ENCODE data around the gene ABCC6. TPM values are rescaled to one million over a fixed set of nuclear protein-coding genes. Genes with fewer than 3 reads are reported as not detected.

The ABCC6 gene
- total and polyA plus RNA-seq, 2 of the 13 experiments (the other 11 are each of a cell fraction or from before 2014, with no cell fraction given): 82.4 to 105 TPM

GRCh38 chr16:16102738-16103137 is 120.6 kb downstream of the ABCC6 start:
- FAIRE-seq: no peak

GRCh38 chr16:16101585-16101984 is 121.7 kb downstream of the ABCC6 start:
- no peak for TF ChIP-seq IKZF4 (CRISPR knock-in tag; IDR thresholded peaks at IDR 0.05; ENCODE audit: borderline replicate concordance, low read depth, not compliant biosample characterization)
- TF ChIP-seq NFIC (IDR thresholded peaks at IDR 0.05; ENCODE audit: low read length): no peak
- no peak for TF ChIP-seq DRAP1 (CRISPR knock-in tag; IDR thresholded peaks at IDR 0.05)
- TF ChIP-seq TERF1 (CRISPR knock-in tag; IDR thresholded peaks at IDR 0.05): no peak
- TF ChIP-seq CEBPZ (IDR thresholded peaks at IDR 0.05; ENCODE audit: low read length): no peak
- no peak for TF ChIP-seq CBX1 (IDR thresholded peaks at IDR 0.05; ENCODE audit: low read depth)
- TF ChIP-seq HMG20A (CRISPR knock-in tag; IDR thresholded peaks at IDR 0.05; ENCODE audit: borderline replicate concordance): no peak
- TF ChIP-seq SP5 (CRISPR knock-in tag; IDR thresholded peaks at IDR 0.05; ENCODE audit: borderline replicate concordance, low read depth): no peak
- no peak for TF ChIP-seq ZNF441 (CRISPR knock-in tag; IDR thresholded peaks at IDR 0.05; ENCODE audit: borderline replicate concordance)
- peaks cover 31 to 69% of the 10 kb centered on the region in 2 experiments for H3K36me3 ChIP-seq (replicated peaks in 1 of 2; ENCODE audit: control insufficient read depth in 1 of 2, insufficient read depth in 2 of 2, low read length in 2 of 2)
- H3K27me3 ChIP-seq (ENCODE audit: control insufficient read depth in 1 of 2, insufficient read depth in 2 of 2, low read length in 2 of 2): no peaks in the 10 kb centered on the region
- H3K79me2 ChIP-seq (ENCODE audit: insufficient read depth, low read length): no peaks in the 10 kb centered on the region
- H3K9me3 ChIP-seq (ENCODE audit: low read length): no peaks in the 10 kb centered on the region
- no TSS peak for BruUV-seq (replicated peaks)
- DNase-seq (ENCODE audit: low spot score) (no peak), ATAC-seq (no peak), FAIRE-seq (no peak)
- H3K27ac ChIP-seq (ENCODE audit: extremely low read length, insufficient read depth, low read length): no peak overlapping the region
- no peak overlapping the region for H2AFZ ChIP-seq (ENCODE audit: low read length)
- no peaks in the 10 kb centered on the region for H3K4me1 ChIP-seq (ENCODE audit: insufficient read depth, low read length)
- no peak overlapping the region for H3K9ac ChIP-seq (ENCODE audit: insufficient read depth, low read depth, low read length)
- intact Hi-C loops (cut with micrococcal nuclease; ENCODE audit: unreplicated experiment): no loop called here
- no peak overlapping the region for H3K4me2 ChIP-seq (ENCODE audit: low read depth, low read length)
- WGBS (ENCODE audit: low lambda C conversion rate): 99% methylated on average over 5 of the region's 5 CpGs
- H3K4me3 ChIP-seq (replicated peaks in 1 of 3; ENCODE audit: insufficient read depth in 1 of 3, low read depth in 2 of 3, low read length in 3 of 3): no peak overlapping the region
- CTCF ChIA-PET (ENCODE audit: low intra/inter-chr PET ratio, low total read pairs): no interaction called here
- no peaks in the 10 kb centered on the region for H4K20me1 ChIP-seq (ENCODE audit: insufficient read depth, low read length)
- in situ Hi-C loops (cut with HindIII; ENCODE audit: extremely low pct_ligation_motif_present, low pct_unique_long_range_greater_than_20kb): no loop called here
- POLR2A ChIA-PET: no interaction called here

More at GRCh38 chr16:16102738-16103137, 120.6 kb downstream of the ABCC6 start:
- no peak overlapping the region for H3K9ac ChIP-seq (ENCODE audit: insufficient read depth, low read depth, low read length)
- BruUV-seq (replicated peaks): TSS peak; percentile 48
- TF ChIP-seq ZNF253 (CRISPR knock-in tag; IDR thresholded peaks at IDR 0.05; ENCODE audit: borderline replicate concordance): no peak
- H3K36me3 ChIP-seq (replicated peaks in 1 of 2; ENCODE audit: control insufficient read depth in 1 of 2, insufficient read depth in 2 of 2, low read length in 2 of 2): peaks cover 32 to 65% of the 10 kb centered on the region in 2 experiments
- ChIA-PET CTCF (ENCODE audit: low intra/inter-chr PET ratio, low total read pairs) (no interaction called here), POLR2A (no interaction called here)
- intact Hi-C loops (cut with micrococcal nuclease; ENCODE audit: unreplicated experiment): no loop called here
- ATAC-seq (no peak), DNase-seq (ENCODE audit: low spot score) (no peak)
- 95% methylated on average over 4 of the region's 4 CpGs for WGBS (ENCODE audit: low lambda C conversion rate)
- no peaks in the 10 kb centered on the region for H3K4me1 ChIP-seq (ENCODE audit: insufficient read depth, low read length)
- no peaks in the 10 kb centered on the region for H3K79me2 ChIP-seq (ENCODE audit: insufficient read depth, low read length)
- no peak overlapping the region for H3K4me2 ChIP-seq (ENCODE audit: low read depth, low read length)
- H3K27me3 ChIP-seq (ENCODE audit: control insufficient read depth in 1 of 2, insufficient read depth in 2 of 2, low read length in 2 of 2): no peaks in the 10 kb centered on the region
- H3K4me3 ChIP-seq (replicated peaks in 1 of 3; ENCODE audit: insufficient read depth in 1 of 3, low read depth in 2 of 3, low read length in 3 of 3): no peak overlapping the region
- in situ Hi-C loops (cut with HindIII; ENCODE audit: extremely low pct_ligation_motif_present, low pct_unique_long_range_greater_than_20kb): no loop called here
- no peak overlapping the region for H2AFZ ChIP-seq (ENCODE audit: low read length)
- H3K27ac ChIP-seq (ENCODE audit: extremely low read length, insufficient read depth, low read length): no peak overlapping the region
- no peaks in the 10 kb centered on the region for H3K9me3 ChIP-seq (ENCODE audit: low read length)
- H4K20me1 ChIP-seq (ENCODE audit: insufficient read depth, low read length): no peaks in the 10 kb centered on the region

Measured in HepG2 (cell line).